Measurements from ENCODE around the gene KDM5B. TPM values are rescaled to one million over a fixed set of nuclear protein-coding genes. Genes with fewer than 3 reads are reported as not detected.

Gene KDM5B
- total RNA-seq, 1 donor: 124 TPM

DNA sequence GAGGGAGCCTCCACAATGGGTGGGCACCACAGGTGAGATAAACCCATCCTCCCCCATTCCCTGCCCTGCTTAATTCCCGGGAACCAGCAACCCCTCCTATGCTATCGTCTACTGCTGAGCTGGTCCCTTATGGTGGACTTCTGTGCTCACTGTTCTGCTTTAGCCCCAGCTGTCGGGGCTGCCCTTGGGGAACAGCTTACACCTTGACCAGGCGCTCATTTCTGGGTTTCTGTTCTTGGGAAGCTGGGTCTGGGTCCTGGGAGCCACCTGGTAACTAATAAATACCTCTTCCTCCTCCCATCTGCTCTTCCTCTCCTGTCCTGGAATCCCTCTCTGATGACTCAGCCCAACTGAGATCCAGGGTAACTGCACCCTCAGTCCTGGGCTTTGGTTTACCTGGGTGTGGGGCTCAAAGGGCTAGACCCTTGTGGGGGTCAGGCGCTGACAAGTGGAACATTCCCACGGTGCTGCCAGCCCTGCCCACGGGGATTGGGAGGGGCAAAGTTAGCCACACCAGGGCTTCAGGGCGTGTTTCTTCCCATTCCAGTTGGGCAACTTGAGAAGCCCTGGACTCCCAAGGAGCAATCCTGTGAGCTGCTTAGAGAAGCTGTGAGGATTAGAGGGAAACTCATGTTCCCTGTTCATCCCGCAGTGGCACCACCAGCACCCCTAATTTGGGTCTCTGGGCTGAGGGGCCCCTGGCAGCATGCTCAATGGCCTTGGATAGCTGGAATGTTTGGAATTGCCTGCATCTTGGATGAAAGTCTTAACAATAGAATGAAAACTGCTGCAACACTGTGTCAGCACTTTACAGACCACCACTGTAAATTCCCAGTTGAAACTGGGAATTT is 4.2 kb upstream of the KDM5B start:
- no peak for TF ChIP-seq CTCF (IDR thresholded peaks at IDR 0.05; ENCODE audit: extremely low read depth, low read depth, low read length)
- Histone ChIP-seq H3K79me2 (ENCODE audit: insufficient read depth, low read length) (peaks cover 9% of the 10 kb centered on the region), H3K4me2 (ENCODE audit: insufficient read depth, low read length) (peak overlapping the region; percentile 98), H3K36me3 (ENCODE audit: insufficient read depth, low read length) (no peaks in the 10 kb centered on the region), H3K4me3 (ENCODE audit: insufficient read depth, low read length) (peak overlapping the region; percentile 91), H3K9me3 (ENCODE audit: low read depth, low read length) (no peaks in the 10 kb centered on the region), H3K27me3 (ENCODE audit: insufficient read depth, low read length) (peaks cover 4% of the 10 kb centered on the region), H2AFZ (ENCODE audit: low read length) (peak overlapping the region; percentile 96), H4K20me1 (ENCODE audit: insufficient read depth, low read length) (no peaks in the 10 kb centered on the region), H3K27ac (ENCODE audit: low read depth, low read length) (no peak overlapping the region), H3K4me1 (ENCODE audit: insufficient read depth, low read length) (peaks cover 14% of the 10 kb centered on the region)
- DNase-seq (ENCODE audit: insufficient read length, low spot score, missing footprints): no peak

DNA sequence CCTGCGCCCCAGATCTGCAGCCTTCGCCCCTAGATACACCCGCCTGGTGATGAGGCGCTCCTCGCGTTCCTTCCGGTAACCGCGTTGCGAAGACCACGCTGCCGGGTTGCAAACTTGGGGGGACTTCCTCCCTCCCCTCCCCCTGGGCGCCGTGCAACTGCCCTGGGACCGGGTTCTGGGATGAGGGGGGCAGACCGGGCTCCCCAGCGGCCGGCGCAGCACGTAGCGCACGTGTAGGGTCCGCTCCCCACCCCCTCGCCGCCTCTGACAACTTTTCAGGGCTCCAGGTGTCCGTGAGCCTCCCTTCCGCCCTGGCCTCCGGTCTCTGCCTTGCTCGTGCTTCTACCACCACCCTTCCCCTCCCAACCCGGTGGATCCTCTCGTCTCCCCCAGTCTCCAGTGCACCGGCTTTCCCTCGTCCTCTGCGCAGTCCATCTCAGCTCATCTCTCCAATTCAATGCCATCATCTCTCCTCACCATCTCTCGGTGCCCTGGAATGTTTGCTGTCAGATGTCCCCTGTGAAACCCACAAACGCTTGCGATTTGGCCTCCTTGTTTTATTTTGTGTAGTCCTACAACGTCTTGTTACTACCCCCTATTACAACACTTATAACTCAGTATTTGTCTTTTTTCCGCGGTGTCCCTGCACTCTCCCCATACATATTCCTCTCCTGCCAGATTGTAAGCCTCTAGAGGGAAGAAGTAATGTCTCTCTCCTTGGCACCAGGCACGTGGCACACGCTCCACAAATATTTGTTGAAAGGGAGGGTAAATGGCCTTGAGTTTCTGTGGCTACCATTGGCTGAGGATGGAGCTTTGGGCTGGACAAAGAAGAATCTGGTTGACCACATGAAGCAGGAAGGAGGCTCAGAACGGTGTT is 3.3 kb upstream of the KDM5B start:
- peaks cover 14% of the 10 kb centered on the region for H3K4me1 ChIP-seq (ENCODE audit: insufficient read depth, low read length)
- H2AFZ ChIP-seq (ENCODE audit: low read length): peak overlapping the region; percentile 96
- peaks cover 4% of the 10 kb centered on the region for H3K27me3 ChIP-seq (ENCODE audit: insufficient read depth, low read length)
- no peaks in the 10 kb centered on the region for H3K36me3 ChIP-seq (ENCODE audit: insufficient read depth, low read length)
- DNase-seq (ENCODE audit: insufficient read length, low spot score, missing footprints): peak; percentile 82
- H3K27ac ChIP-seq (ENCODE audit: low read depth, low read length): peak overlapping the region; percentile 70
- H3K9me3 ChIP-seq (ENCODE audit: low read depth, low read length): no peaks in the 10 kb centered on the region
- H3K4me2 ChIP-seq (ENCODE audit: insufficient read depth, low read length): peak overlapping the region; percentile 98
- no peak for TF ChIP-seq CTCF (IDR thresholded peaks at IDR 0.05; ENCODE audit: extremely low read depth, low read depth, low read length)
- peaks cover 17% of the 10 kb centered on the region for H3K79me2 ChIP-seq (ENCODE audit: insufficient read depth, low read length)
- H3K4me3 ChIP-seq (ENCODE audit: insufficient read depth, low read length): peak overlapping the region; percentile 91
- peaks cover 6% of the 10 kb centered on the region for H4K20me1 ChIP-seq (ENCODE audit: insufficient read depth, low read length)

DNA sequence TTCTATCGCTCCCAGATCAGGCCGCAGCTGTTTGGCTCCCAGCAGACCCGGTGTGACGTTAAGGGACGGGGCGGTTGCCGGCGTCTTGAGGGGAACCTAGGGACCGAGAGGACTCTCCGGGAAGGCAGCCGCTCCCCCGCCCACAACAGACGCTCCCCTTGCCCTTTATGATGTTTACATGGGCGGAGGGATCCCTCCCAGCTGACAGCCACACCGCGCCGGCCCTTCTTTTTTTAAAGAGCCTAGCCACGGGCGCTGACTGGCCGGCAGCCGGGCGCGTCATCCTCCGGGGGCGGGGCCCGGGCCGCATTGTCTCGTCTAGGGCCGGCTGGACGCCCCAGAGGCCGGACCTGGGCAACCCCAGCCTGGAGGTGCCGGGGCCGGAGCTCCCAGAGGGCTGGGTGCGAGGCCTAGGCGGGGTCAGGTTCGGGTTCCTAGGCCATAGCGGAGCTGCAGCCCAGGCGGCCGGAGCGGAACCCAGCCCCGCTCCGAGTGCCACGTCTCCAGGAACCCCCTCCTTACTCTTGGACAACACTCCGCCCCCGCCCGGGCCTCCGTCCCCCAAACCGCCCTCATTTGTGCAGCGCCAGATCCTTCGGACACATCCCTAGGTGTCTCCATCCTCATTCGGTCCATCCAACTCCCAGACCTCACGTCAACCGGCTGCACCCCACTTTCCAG is 2.5 kb upstream of the KDM5B start, which contains the start of gene PCAT6:
TSS of gene PCAT6 (plus strand) at position 340 of the 681 bp plus-strand sequence.
- Histone ChIP-seq H3K9me3 (ENCODE audit: low read depth, low read length) (no peaks in the 10 kb centered on the region), H3K4me3 (ENCODE audit: insufficient read depth, low read length) (peak within 1 kb of the TSS; percentile 91), H3K27me3 (ENCODE audit: insufficient read depth, low read length) (peaks cover 4% of the 10 kb centered on the region), H3K79me2 (ENCODE audit: insufficient read depth, low read length) (peaks cover 25% of the 10 kb centered on the region), H2AFZ (ENCODE audit: low read length) (peak within 1 kb of the TSS; percentile 98), H3K36me3 (ENCODE audit: insufficient read depth, low read length) (no peaks in the 10 kb centered on the region), H3K4me2 (ENCODE audit: insufficient read depth, low read length) (peak within 1 kb of the TSS; percentile 98), H3K4me1 (ENCODE audit: insufficient read depth, low read length) (peaks cover 19% of the 10 kb centered on the region), H3K27ac (ENCODE audit: low read depth, low read length) (peak within 1 kb of the TSS; percentile 70), H4K20me1 (ENCODE audit: insufficient read depth, low read length) (peaks cover 13% of the 10 kb centered on the region)
- DNase-seq (ENCODE audit: insufficient read length, low spot score, missing footprints): peak; percentile 99
- TF ChIP-seq CTCF (IDR thresholded peaks at IDR 0.05; ENCODE audit: extremely low read depth, low read depth, low read length): no peak
